GM19467 (cell line): ENCODE measurements around the gene PAK1.

Experiments
- ATAC-seq: cut with Tn5 transposase; IDR thresholded peaks from one replicate; pipeline ENCODE4 v1.9.1; 2021; ENCODE audit warnings: mild to moderate bottlenecking, moderate library complexity; ENCODE audit not compliant: unreplicated experiment

Gene PAK1

GRCh38 chr11:77375107-77375506 is 98.8 kb downstream of the PAK1 start:
- no peak for ATAC-seq

GRCh38 chr11:77374611-77375031 is 99.3 kb downstream of the PAK1 start:
- ATAC-seq: no peak

- ATAC-seq: no peak
Measured at GRCh38 chr11:77374108-77374507, 99.8 kb downstream of the PAK1 start.

GRCh38 chr11:77372726-77373125 is 101.2 kb downstream of the PAK1 start:
- no peak for ATAC-seq

GRCh38 chr11:77371646-77372045 is 102.2 kb downstream of the PAK1 start:
- no peak for ATAC-seq

GRCh38 chr11:77370217-77370616 is 103.7 kb downstream of the PAK1 start:
- ATAC-seq: no peak

GRCh38 chr11:77361184-77361583 is 112.7 kb downstream of the PAK1 start:
- no peak for ATAC-seq

GRCh38 chr11:77359481-77359880 is 114.4 kb downstream of the PAK1 start:
- no peak for ATAC-seq

GRCh38 chr11:77353131-77353530 is 120.8 kb downstream of the PAK1 start:
- ATAC-seq: no peak

GRCh38 chr11:77351281-77351886 is 122.5 kb downstream of the PAK1 start:
- no peak for ATAC-seq

GRCh38 chr11:77347948-77348347 is 125.9 kb downstream of the PAK1 start:
- ATAC-seq: no peak

- ATAC-seq: no peak
Measured at GRCh38 chr11:77346906-77347603, 126.8 kb downstream of the PAK1 start.

- ATAC-seq: no peak
Measured at GRCh38 chr11:77345621-77346020, 128.3 kb downstream of the PAK1 start.

- ATAC-seq: no peak
Measured at GRCh38 chr11:77340501-77340900, 133.4 kb downstream of the PAK1 start.

- no peak for ATAC-seq
Measured at GRCh38 chr11:77332259-77332658, 141.6 kb downstream of the PAK1 start.

GRCh38 chr11:77325159-77325558 is 148.7 kb downstream of the PAK1 start:
- no peak for ATAC-seq

GRCh38 chr11:77324508-77324907 is 149.4 kb downstream of the PAK1 start:
- ATAC-seq: no peak

- no peak for ATAC-seq
Measured at GRCh38 chr11:77322926-77323590, 150.8 kb downstream of the PAK1 start.

- ATAC-seq: no peak
Measured at GRCh38 chr11:77322506-77322905, 151.4 kb downstream of the PAK1 start.

- ATAC-seq: no peak
Measured at GRCh38 chr11:77320351-77320750, 153.5 kb downstream of the PAK1 start.

- no peak for ATAC-seq
Measured at GRCh38 chr11:77318600-77318999, 155.3 kb downstream of the PAK1 start.

- no peak for ATAC-seq
Measured at GRCh38 chr11:77316733-77317342, 157.1 kb downstream of the PAK1 start.
